Activated gamma-delta T cell treated with anti-CD3 and anti-CD28 coated beads, Interleukin-2, amount 50 U/mL, for 16 hours (primary cell): ENCODE results near the gene HTR2C.
"Not testable (repeated sequence)": the region's sequence is repeated elsewhere in the genome, so short reads cannot be mapped to it uniquely, and the experiment has no call there.

Experiments used
- DNase-seq: peaks from one replicate; pipeline ENCODE4 v3.0.0-alpha.2; 2020; ENCODE audit warnings: low read depth

The HTR2C gene

DNA sequence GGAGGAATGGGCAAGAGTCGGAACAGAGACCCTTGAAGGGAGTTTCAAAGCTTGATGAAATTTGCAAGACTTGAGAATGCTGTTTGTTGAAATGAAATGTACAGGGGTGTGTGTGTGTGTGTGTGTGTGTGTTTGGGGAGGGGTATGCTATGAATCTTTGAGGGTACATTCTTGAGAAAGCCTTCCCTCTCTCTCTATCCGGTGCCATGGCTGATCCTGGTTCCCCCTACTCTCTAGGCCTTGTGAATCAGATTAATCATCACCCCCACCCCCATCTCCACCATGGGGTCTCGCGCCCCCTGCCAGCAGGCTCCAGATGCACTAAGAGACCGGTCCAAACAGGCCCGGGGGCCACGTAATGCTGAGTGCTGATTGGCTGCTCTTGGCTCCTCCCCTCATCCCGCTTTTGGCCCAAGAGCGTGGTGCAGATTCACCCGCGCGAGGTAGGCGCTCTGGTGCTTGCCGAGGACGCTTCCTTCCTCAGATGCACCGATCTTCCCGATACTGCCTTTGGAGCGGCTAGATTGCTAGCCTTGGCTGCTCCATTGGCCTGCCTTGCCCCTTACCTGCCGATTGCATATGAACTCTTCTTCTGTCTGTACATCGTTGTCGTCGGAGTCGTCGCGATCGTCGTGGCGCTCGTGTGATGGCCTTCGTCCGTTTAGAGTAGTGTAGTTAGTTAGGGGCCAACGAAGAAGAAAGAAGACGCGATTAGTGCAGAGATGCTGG, at the start of gene HTR2C:
Gene HTR2C, plus strand, starts transcription at position 441 of the 729 bp plus-strand sequence. CDS start 142,851 bp downstream, outside the sequence.
- DNase-seq = no peak

DNA sequence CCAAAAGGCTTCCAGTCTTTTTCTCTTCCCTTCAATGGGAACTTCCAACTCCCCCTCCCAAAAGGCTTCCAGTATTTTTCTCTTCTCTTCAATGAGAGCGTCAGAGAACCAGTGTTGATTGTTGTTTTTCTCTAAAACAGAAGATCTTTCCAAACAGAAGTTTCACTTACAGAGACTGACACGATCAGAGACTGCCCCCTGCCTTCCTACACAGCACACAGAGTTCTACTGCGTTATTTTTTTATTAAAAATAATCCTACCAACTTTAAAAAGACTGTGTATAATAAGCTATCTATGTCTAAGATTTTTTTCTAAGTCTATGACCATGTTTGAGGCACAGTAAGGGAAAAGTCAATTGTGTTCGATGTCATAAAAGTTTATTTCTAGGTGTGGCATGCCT, 3.5 kb upstream of the HTR2C start:
- no peak for DNase-seq

DNA sequence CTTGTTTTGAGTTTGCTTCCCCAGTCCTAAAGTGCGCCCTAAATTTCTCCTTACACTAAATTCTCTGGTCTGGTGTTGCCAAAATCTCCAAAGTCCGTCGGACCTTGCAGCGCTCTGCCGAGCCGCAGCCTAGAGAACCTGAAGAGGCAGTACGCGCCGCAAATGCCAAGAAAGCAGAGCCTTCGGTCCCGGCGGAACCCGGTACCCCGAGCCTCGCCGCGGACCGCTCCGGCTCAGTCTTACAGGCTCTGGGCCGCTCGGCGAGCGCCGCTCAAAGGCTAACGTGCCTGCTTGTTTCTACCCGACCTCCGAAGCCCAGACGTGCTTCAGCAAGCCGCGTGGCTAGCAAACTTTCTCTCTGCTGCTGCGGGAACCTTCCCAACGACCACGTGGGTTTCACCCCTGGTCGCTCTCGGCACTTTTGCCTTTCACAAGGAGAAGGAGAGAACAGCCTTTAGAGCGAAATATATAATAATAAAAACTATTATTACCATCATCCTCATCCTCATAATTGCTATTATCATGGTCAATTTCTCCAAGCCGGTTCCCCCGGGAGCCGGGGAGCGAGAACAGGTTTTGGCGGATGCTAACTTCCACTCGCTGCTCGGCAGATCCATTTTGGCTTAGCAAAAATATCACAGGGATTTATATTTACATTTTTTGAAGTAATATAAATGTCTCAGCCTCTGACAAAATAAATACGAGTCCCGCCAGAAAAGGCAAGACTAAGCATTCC, 2.2 kb upstream of the HTR2C start:
- no peak for DNase-seq

DNA sequence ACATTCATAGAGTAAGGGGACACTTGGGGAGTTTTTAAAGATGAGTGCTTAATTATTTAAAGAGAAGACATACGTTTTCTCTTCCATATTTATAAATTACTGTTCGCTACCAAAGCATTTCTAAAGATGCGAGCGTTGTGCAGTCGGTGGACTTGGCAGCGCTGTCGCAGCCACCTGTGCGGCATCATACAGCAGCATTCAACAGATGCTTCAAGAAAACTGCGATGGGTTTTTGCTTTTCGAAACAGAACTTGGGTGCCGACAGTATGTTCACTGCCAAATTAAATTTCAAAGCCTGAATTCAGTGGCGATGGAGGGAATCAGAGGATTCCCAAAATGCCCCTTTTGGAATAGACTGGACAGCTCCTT, 1.6 kb upstream of the HTR2C start:
- DNase-seq = no peak

DNA sequence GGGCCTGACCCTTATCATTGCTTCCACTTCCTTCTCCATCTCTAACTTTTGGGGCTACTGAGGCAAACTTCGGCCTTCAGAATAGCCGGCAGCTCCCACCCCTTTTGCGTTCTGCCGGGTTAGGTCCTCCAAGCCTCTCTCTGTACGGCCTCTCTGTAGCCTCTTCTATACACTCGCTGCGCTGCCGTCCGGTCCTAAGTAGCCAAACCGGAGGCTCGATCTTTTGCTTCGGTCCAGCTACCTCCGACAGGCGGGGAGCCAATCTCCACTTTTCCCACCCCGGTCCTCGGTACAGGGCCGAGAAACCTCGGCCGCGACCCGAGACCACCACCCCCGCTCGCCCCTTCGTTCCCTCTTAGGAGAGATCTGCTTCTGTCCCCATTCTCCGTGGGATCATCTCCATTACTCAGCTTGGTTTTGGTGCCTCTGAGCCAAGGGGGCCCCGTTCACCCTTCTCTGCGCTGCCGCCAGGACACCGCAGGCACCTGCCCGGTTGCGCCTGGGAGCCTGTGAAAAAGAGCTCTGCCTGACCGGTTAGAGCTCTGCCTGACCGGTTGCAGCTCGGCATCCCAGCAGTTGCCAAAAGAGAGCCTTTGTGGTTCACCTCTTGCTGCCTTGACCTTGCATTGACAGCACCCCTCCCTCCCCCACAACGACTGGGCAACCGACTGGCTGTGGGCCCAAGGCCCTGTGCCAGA, 1.0 kb upstream of the HTR2C start:
- DNase-seq = no peak

DNA sequence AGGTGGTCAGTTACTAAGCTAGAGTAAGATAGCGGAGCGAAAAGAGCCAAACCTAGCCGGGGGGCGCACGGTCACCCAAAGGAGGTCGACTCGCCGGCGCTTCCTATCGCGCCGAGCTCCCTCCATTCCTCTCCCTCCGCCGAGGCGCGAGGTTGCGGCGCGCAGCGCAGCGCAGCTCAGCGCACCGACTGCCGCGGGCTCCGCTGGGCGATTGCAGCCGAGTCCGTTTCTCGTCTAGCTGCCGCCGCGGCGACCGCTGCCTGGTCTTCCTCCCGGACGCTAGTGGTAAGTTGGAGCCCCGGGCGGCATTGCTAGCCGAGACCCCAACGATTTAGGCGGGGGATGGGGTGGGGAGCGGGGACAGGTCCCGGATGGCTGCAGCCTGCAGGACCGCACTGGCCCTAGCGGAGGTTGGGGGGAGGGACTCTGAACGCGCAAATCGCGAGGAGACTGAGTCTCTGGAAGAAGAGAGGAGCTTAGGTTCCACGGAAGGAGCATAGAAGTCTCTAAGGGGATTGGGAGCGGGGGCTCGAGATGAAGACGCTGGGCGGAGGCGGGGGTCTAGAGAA, 573 bp downstream of the HTR2C start:
- DNase-seq = no peak

DNA sequence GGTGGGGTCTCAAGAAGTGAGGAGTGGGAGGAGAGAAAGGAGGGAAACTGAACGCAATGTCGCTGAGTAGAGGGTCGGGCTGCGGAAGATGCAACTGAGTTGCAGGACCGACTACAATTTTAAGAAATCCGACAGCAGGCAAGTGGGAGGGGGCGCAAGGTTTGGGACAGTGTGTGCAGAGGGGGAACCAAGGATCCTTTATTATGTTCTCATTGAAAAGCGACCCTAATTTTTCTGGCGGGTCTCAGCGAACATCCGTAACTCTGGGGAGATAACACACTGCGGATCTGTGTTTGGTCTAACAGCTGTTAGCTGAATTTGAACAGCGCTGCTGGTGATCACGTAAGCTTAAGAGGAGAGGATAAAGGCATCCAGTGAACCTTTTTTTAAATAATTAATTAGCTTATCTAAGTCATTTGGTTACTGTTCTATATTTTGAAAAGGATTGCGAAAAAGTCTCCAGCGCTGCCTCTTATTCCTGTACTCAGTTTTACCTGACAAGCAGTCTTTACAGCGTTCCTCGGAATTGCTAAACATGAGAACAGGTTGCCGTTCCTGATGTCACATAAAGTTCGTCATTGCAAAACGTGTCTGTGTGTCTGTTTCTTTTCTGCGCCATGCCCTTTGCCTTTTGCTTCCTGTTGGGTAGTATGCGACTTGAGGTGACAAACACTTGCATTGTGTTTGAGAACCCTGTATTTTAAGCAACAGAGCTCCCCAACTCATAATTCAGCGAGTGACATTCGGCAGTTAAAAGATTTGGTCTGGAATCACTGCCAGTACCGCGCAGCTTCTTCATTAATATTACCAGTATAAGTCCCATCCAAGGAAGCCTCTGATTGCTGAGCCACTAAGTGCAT, 1.3 kb downstream of the HTR2C start:
- DNase-seq = no peak

DNA sequence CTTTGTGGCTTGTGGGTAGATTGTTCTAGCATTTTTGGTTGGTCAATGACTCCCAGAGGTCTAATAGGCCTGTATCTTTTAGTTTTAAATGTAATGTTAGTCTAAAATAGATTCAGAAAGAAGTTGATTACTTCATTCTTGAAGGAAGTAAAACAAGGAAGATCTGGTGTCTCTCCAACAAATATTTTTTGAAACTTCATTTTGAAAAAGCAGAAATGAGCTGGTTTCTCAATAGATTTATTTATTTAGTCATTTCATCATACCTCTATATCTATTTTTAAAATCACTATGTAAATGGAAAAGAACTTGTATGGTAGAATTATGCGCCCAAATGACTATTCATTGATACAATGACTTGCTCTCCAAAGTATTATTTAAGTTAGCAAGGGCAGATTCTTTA, 7.2 kb downstream of the HTR2C start:
- DNase-seq = no peak

DNA sequence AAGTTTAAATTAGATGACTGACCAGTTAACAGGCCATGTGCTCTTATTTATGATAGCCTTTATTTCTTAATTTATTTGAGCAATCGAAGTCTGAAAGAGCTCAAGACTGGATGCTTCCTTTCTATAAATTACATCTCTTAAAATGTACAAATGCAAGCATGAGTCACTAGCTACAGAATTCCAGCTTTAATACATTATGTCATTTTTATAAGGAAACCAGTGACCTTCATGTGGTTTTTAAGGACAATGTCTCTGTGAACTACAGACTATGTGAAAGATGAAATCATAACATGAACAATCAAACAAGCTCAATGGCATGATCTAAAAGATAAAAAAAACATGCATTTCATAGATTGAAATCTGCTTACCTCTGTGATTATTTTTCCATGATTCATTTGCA, 15.4 kb downstream of the HTR2C start:
- no peak for DNase-seq

DNA sequence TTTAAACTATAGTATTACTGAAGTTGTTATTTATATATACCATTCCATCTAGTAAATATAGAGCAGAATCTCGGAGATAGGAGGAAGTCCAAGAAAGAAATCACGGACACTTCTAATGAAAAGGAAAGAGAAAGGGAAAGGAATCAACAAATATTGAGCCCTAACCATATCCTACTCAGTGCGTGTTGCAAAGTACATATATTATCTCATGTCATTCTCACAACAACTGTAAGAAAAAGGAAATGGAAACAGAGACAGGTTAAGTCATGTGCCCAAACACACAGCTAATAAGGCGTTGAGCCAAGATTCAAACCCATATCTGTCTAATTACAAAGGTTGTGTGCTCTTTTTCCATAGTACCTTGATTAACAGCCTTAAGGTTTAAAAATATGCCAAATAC, 16.0 kb downstream of the HTR2C start:
- no peak for DNase-seq

DNA sequence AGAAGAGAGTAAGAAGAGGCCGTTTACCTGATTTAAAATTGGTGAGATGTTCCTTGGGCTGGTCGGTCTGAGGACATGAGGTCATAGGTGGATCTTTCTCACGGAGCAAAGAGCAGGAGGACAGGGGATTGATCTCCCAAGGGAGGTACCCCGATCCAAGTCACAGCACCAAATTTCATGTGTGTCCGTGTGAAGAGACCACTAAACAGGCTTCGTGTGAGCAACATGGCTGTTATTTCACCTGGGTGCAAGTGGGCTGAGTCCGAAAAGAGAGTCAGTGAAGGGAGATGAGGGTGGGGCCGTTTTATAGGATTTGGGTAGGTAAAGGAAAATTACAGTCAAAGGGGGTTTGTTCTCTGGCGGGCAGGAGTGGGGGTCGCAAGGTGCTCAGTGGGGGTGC, 22.7 kb downstream of the HTR2C start:
- DNase-seq = not testable (repeated sequence)

DNA sequence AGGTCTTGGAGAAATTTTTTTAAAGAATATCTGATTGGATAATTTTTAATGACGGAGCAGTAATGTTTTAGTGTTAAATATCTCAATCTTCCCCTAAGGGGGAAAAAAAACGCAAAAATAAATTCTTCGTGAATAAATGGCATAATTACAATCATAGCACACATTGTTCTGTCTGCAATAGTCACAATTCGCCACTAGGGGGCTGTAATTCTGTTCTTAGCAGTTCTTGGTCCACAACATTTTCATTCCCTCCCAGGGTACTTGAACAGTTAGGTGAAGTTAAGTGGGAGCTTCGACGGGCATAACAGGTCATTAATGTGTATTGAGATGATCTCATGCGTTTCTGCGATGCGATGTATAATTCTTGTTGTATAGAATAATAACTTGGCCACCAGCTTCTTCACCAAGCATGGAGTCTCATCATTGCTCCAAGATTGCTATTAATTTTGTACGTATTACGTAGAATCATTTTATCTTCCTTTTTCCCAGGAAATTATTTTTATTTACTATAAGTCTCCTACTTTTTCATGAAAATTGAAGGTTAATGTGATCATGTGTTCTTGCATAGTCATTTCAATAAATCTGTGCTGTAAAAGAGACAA, 27.2 kb downstream of the HTR2C start:
- DNase-seq = peak; percentile 4

DNA sequence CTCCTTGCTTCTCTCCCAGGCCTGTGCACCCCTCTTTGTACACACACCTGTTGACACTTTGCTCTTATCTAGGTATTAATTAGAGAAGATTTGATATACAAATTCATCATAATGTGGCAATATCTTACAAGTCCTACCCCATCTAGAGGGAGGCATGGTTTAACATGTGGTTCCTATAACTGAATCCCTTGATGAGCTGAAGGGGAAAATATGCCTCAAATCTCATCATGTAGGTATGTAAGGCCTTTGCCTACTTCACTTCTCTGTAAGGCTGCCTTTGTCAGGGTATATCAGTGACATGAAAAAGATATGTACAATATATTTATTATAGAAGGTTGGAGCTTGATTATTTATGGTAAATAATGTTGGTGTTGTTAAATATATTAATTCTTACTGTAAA, 31.9 kb downstream of the HTR2C start:
- DNase-seq = no peak

DNA sequence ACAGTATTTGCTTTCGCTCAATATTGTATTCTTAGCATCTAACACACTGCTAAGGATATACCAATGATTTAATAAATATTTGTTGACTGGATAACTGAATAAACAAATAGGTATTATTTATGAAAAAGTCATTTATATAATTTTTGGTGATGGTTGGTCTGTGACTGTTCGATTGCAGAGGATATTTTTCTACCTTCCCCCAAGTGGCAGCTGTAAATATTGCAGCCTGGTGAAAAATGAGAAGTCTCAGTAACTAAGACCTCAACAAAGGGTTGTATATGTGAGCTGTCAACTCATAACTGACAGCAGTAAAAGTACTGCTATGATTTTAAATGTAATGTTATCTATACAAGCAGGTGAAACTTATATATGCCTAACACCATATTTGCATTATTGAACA, 36.0 kb downstream of the HTR2C start:
- no peak for DNase-seq

DNA sequence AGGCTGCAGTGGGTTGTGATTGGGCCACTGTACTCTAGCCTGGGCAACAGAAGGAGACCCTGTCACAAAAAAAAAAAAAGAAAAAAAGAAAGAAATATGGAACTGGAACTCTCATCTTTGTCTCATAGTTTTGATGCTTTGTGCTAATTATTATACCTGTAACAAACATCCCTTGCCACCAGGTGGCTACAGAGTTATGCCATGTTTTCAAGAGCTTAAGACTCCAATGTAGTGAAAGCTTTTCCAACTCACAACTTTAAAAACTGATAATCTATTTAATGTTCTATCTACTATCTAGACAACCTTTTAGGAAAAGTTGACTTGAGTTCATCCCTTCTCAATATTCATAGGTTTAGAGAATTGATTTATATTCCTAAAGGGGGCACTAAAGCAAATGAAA, 42.4 kb downstream of the HTR2C start:
- DNase-seq = no peak

DNA sequence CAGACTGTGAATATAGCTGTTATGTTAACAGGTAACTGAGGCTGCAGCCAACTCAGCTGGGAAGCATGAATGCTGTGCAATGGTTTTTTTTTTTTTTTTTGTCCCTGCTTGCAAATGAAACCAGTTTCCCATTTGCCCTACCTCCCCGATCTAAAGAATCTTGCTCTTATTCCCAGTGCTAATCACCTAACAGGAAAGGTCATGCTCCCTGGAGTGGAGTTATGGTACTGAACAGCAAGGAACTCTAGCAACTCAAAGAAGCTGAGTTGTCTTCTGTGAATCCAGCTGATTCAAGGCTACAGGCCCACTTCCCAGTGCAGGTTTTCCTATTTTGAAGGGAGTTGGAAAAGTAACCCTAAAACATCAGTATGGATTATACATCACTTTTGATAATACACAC, 52.1 kb downstream of the HTR2C start:
- no peak for DNase-seq

DNA sequence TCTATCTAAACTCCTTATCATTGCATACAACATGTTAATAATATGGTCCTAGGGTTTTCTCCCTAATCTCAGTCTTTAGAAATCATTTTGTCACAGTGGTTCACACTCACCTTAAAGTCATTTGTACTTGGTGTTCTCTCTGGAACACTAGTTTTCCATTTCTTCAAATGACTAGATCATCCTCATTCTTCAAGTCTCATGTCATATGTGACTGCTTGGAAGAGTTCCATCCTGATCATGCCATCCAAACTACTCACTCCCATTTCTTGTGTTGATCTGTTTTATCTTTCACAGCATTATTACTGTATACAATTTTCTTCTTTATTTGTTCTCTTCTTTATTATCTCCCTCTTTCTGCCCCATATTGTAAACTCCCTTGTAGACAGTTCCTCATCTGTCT, 66.5 kb downstream of the HTR2C start:
- DNase-seq = no peak

DNA sequence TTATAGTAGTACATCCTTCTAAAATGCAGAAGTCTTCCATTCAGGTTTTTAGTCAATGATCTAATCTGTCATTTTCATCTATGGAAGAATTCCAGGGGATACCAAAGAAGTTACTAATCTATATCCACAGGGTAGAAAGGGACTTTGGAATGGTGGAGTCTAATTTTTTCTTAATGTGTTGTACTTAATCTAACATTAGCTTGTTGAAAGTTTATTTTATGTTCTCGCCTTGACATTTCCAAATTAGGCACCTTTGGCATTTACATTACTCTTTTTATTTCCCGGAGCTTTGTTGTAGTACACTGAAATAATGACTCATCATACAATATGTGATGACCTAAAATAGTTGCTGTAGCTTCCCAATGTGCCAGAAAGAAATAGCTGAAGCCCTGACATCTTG, 91.5 kb downstream of the HTR2C start:
- no peak for DNase-seq

DNA sequence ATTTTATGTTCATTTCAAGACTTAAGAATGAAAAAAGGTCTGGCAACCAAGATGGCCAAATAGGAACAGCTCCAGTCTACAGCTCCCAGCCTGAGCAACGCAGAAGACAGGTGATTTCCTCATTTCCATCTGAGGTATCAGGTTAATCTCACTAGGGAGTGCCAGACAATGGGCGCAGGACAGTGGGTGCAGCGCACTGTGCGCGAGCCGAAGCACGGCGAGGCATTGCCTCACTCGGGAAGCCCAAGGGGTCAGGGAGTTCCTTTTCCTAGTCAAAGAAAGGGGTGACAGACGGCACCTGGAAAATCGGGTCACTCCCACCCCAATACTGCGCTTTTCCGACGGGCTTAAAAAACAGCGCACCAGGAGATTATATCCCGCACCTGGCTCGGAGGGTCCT, 116.6 kb downstream of the HTR2C start:
- DNase-seq = not testable (repeated sequence)

DNA sequence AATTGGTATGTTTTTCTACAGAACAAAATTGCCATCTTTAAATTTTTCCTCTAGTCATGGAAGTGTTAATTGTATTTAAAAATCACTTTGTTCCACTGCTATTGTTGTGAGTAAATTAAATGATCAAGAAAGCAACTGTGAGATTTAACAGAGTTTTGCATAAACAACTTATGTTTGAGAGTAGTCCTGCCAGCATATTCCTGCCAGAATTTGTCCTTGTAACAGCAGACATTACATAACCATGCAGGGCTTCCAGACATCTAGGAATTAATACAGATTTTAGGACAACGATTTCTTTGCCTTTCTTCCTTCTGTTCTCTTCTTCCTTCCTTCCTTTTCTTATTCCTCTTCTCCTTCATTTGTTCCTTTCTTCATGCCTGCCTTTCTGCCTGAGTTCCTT, 125.5 kb downstream of the HTR2C start:
- no peak for DNase-seq

DNA sequence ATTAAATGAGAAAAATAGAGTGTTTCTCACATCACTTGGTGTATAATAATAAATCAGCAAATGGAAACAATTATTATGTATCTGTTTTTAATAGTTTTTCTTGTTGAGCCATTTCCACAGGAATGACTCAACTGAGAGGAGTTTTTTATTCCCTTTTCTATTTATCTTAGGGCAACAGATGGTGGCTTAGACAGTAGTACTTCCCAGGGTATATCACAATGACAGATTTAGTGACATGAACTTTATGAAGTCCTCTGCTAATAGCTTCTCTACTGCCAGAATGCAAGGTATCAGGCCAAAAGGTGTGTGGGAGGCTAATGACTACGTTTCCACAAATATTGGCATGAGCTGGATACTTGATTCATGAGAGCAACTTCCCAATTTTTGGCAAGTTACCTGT, 126.7 kb downstream of the HTR2C start:
- DNase-seq = no peak

DNA sequence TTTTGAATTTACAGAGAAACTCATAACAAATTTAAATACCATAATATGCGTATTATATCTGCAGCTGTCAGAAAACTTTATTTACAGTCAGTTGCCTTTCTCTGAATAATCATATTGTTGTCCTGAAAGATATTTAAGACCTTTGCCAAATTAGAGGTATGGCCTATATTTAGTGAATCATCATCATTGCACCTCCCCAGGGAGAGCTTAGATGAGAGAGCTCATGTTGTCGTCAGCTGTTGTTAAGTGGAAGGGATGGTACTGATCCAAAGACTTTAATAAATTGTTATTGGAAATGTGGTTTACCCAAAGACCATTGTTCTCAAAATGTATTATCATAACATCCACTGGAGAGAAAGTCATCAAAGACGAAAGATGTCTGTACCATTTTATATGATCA, 128.6 kb downstream of the HTR2C start:
- DNase-seq = no peak
